Lower leg skin (tissue), 4 donors: ENCODE measurements around the gene SCNN1B. TPM values are rescaled to one million over a fixed set of nuclear protein-coding genes. Genes with fewer than 3 reads are reported as not detected.

ENCODE experiments used
- DNase-seq, 2 donors: peaks; one replicate each; pipeline ENCODE4 v3.0.0-alpha.2; 2019; ENCODE audit warnings: low spot score in 2 of 2
- H3K4me3 ChIP-seq: fragments of 200-600 bp; sonication (generic); 2 replicates; pipeline ENCODE4 v1.5.1; 2017; ENCODE audit warnings: mild to moderate bottlenecking, low read depth; ENCODE audit not compliant: poor library complexity, severe bottlenecking
- CTCF ChIP-seq, 3 donors: fragments of 450-650 bp; IDR thresholded peaks; one replicate each; pipeline ENCODE4 v1.5.1; 2016; ENCODE audit warnings: antibody characterized with exemption in 3 of 3, mild to moderate bottlenecking in 3 of 3, moderate library complexity in 2 of 3
- POLR2A ChIP-seq, 2 donors: fragments of 450-650 bp; IDR thresholded peaks; one replicate each; pipeline ENCODE4 v1.6.1; 2016 to 2017; ENCODE audit warnings: antibody characterized with exemption in 2 of 2, mild to moderate bottlenecking in 1 of 2, moderate library complexity in 1 of 2
- WGBS, 2 donors: methylation state at CpG; one replicate each; pipeline ENCODE4 v1.1.5; 2018; 5-methylcytosine and 5-hydroxymethylcytosine counted together
- intact Hi-C: fragments of 100-400 bp; cut with DNase I; formaldehyde crosslinking; loops from one replicate; pipeline ENCODE4 v1.15.0; 2023; ENCODE audit warnings: low total_unique reads
- total RNA-seq, 4 donors: library from RNA; depleted of rRNA; stranded (reverse); fragments of >200 nt; gene quantifications; one replicate each; pipeline ENCODE4 v1.1.0, GENCODE V29; 2016

Gene SCNN1B
- total RNA-seq, 4 donors from 2014 or later, result 33.4 to 91.4 (median 76.6) TPM

- intact Hi-C loops, result no loop called here
- DNase-seq, result no peak
- TF ChIP-seq POLR2A (IDR thresholded peaks at IDR 0.05) (no peak), CTCF (IDR thresholded peaks at IDR 0.05) (no peak)
- H3K4me3 ChIP-seq, result no peak overlapping the region
- WGBS, 2 donors, result 42 to 45% methylated on average over 3 of the region's 3 CpGs
Observed at GRCh38 chr16:23334457-23334853, 32.4 kb downstream of the SCNN1B start.

GRCh38 chr16:23334950-23335349 lies 32.8 kb downstream of the SCNN1B start:
- no peak for TF ChIP-seq POLR2A (IDR thresholded peaks at IDR 0.05)
- TF ChIP-seq CTCF (IDR thresholded peaks at IDR 0.05), result no peak
- no peak overlapping the region for H3K4me3 ChIP-seq
- WGBS, 2 donors, result 40 to 52% methylated on average over 1 of the region's 1 CpG
- intact Hi-C loops, result no loop called here
- no peak for DNase-seq

GRCh38 chr16:23337836-23338550 lies 35.9 kb downstream of the SCNN1B start:
- intact Hi-C loops, result no loop called here
- DNase-seq, result no peak
- 85 to 93% methylated on average over 5 of the region's 5 CpGs for WGBS, 2 donors
- H3K4me3 ChIP-seq, result no peak overlapping the region
- TF ChIP-seq CTCF (IDR thresholded peaks at IDR 0.05) (no peak), POLR2A (IDR thresholded peaks at IDR 0.05) (no peak)

GRCh38 chr16:23339787-23340186 lies 37.7 kb downstream of the SCNN1B start:
- DNase-seq, result no peak
- H3K4me3 ChIP-seq, result no peak overlapping the region
- TF ChIP-seq POLR2A (IDR thresholded peaks at IDR 0.05) (no peak), CTCF (IDR thresholded peaks at IDR 0.05) (no peak)
- intact Hi-C loops, result no loop called here
- 77 to 86% methylated on average over 3 of the region's 3 CpGs for WGBS, 2 donors

GRCh38 chr16:23342083-23342640 lies 40.1 kb downstream of the SCNN1B start:
- WGBS, 2 donors, result 58 to 68% methylated on average over 5 of the region's 5 CpGs
- DNase-seq, result no peak
- H3K4me3 ChIP-seq, result no peak overlapping the region
- intact Hi-C loops, result no loop called here
- TF ChIP-seq CTCF (IDR thresholded peaks at IDR 0.05) (no peak), POLR2A (IDR thresholded peaks at IDR 0.05) (no peak)
